ENCODE data around the gene ALG8. TPM values are rescaled to one million over a fixed set of nuclear protein-coding genes. Genes with fewer than 3 reads are reported as not detected.

The ALG8 gene
- total and polyA plus RNA-seq, 2 of the 8 experiments (the other 6 are each of a cell fraction or from before 2014, with no cell fraction given): 66.7 to 84.3 TPM

DNA sequence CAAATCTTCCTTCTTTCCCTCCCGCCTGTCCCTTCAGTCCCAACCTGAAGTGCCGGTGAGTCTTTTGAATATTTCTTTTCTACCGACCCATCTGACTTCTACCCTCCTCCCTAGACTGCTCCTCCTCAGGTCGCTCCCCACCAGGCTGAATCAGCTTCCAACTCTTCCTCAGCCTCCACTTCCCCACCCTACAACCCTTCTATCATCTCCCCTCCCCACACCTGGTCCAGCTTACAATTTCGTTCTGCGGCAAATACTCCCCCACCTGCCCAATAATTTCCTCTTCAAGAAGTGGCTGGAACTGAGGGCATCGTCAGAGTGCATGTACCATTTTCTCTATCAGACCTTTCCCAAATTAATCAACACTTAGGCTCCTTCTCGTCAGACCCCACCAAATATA is 57.3 kb downstream of the ALG8 start:
- FAIRE-seq: no peak
- H3K79me2 ChIP-seq (ENCODE audit: control insufficient read depth in 1 of 2, insufficient read depth in 2 of 2, low read length in 2 of 2): peaks cover 11 to 21% of the 10 kb centered on the region in 2 experiments
- TF ChIP-seq, protein P1, sequence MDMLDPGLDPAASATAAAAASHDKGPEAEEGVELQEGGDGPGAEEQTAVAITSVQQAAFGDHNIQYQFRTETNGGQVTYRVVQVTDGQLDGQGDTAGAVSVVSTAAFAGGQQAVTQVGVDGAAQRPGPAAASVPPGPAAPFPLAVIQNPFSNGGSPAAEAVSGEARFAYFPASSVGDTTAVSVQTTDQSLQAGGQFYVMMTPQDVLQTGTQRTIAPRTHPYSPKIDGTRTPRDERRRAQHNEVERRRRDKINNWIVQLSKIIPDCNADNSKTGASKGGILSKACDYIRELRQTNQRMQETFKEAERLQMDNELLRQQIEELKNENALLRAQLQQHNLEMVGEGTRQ (IDR thresholded peaks at IDR 0.05; ENCODE audit: low read length): no peak
- TF ChIP-seq RNF2 (IDR thresholded peaks at IDR 0.05; ENCODE audit: borderline replicate concordance, low read depth, low read length, missing control alignments, poor library complexity, severe bottlenecking) (no peak), KDM4A (IDR thresholded peaks at IDR 0.05; ENCODE audit: low read depth, low read length, severe bottlenecking) (no peak), CBX8 (IDR thresholded peaks at IDR 0.05; ENCODE audit: borderline replicate concordance, low read depth, low read length) (no peak), SP2 (IDR thresholded peaks at IDR 0.05; ENCODE audit: low read length) (no peak), RXRA (IDR thresholded peaks at IDR 0.05; ENCODE audit: insufficient read depth, low read depth, low read length) (no peak)

More for the DNA sequence above, 57.3 kb downstream of the ALG8 start:
- H3K9ac ChIP-seq (replicated peaks in 1 of 4; ENCODE audit: extremely low read depth in 1 of 4, low read depth in 3 of 4, low read length in 3 of 4): no peak overlapping the region
- no peak overlapping the region for H2BK15ac ChIP-seq (ENCODE audit: low read length)
- ChIA-PET CTCF (ENCODE audit: partially characterized antibody) (no interaction called here), POLR2A (ENCODE audit: partially characterized antibody) (interaction anchor here (1.0 kb wide), 1 partner anchor 57 kb away, joined by 3 read pairs; no protein-coding TSS in a partner anchor)
- no peak overlapping the region for H2BK5ac ChIP-seq (ENCODE audit: low read depth, low read length)
- H3K4me1 ChIP-seq (replicated peaks in 1 of 4; ENCODE audit: control insufficient read depth in 3 of 4, insufficient read depth in 4 of 4, low read length in 3 of 4): peaks cover 0 to 9% (median 3%) of the 10 kb centered on the region in 4 experiments; a peak in 2 of 7 replicates
- H3K9me3 ChIP-seq (ENCODE audit: insufficient read depth in 2 of 2, low read depth in 1 of 2, low read length in 1 of 2): no peaks in the 10 kb centered on the region
- H3K14ac ChIP-seq (ENCODE audit: insufficient read length): no peak overlapping the region
- no peak overlapping the region for H3K27ac ChIP-seq (ENCODE audit: low read depth, low read length)
- H3K27me3 ChIP-seq (replicated peaks in 1 of 4; ENCODE audit: control insufficient read depth in 3 of 4, extremely low read depth in 1 of 4, insufficient read depth in 3 of 4, low read length in 3 of 4): no peaks in the 10 kb centered on the region
- H2BK120ac ChIP-seq (replicated peaks; ENCODE audit: low read depth, low read length): no peak overlapping the region
- H3K4ac ChIP-seq (replicated peaks; ENCODE audit: insufficient read length, low read depth, low read length): no peak overlapping the region
- H2BK20ac ChIP-seq (ENCODE audit: low read length): no peak overlapping the region
- H4K8ac ChIP-seq (ENCODE audit: extremely low read depth, insufficient read depth, low read length): no peak overlapping the region
- peaks cover 10% of the 10 kb centered on the region; the same call in 1 of the 2 replicates for H3K79me1 ChIP-seq (ENCODE audit: low read depth, low read length)
- no peak overlapping the region for H3K56ac ChIP-seq (replicated peaks; ENCODE audit: insufficient read length, low read depth, low read length)
- no peak overlapping the region for H3K4me2 ChIP-seq (ENCODE audit: insufficient read depth in 1 of 2, low read depth in 2 of 2, low read length in 2 of 2)
- WGBS, 2 experiments (ENCODE audit: extremely low coverage in 1 of 2, insufficient coverage in 1 of 2, insufficient read length in 1 of 2, insufficient replicate concordance in 2 of 2, low coverage in 1 of 2, low lambda C conversion rate in 2 of 2, missing lambda C conversion rate in 1 of 2): 87% methylated on average over 8 of the region's 8 CpGs; no CpG with 5 or more reads in 1 of the 2 experiments
- H4K20me1 ChIP-seq (replicated peaks in 1 of 2; ENCODE audit: control insufficient read depth in 1 of 2, insufficient read depth in 2 of 2, low read length in 2 of 2): peaks cover 0 to 8% of the 10 kb centered on the region in 2 experiments
- H3K4me3 ChIP-seq (ENCODE audit: extremely low read depth in 1 of 4, insufficient read depth in 2 of 4, low read depth in 3 of 4, low read length in 4 of 4): no peak overlapping the region
- H4K91ac ChIP-seq (replicated peaks; ENCODE audit: insufficient read length, low read length): no peak overlapping the region
- 0 out of 2 replicates have a peak overlapping the region, but pooled peaks have one; percentile 27 for H2BK12ac ChIP-seq (ENCODE audit: low read depth, low read length)
- H3K18ac ChIP-seq (ENCODE audit: extremely low read depth, low read length): no peak overlapping the region
- no peak overlapping the region for H3K23ac ChIP-seq (ENCODE audit: insufficient read length)
- H2AFZ ChIP-seq (ENCODE audit: low read length): no peak overlapping the region
- no peak for DNase-seq (ENCODE audit: low read depth in 1 of 2, low spot score in 2 of 2)
- H3K23me2 ChIP-seq (ENCODE audit: low read depth, low read length): peaks cover 5% of the 10 kb centered on the region; the same call in 1 of the 2 replicates
- no peak overlapping the region for H2AK5ac ChIP-seq (ENCODE audit: low read depth, low read length)
- no peak overlapping the region for H4K5ac ChIP-seq (ENCODE audit: insufficient read length, low read depth, low read length)
- H3K36me3 ChIP-seq (ENCODE audit: control insufficient read depth in 2 of 4, insufficient read depth in 4 of 4, low read length in 3 of 4): peaks cover 0 to 2% (median 0%) of the 10 kb centered on the region in 4 experiments; a peak in 1 of 8 replicates
